Activated CD4-positive, alpha-beta T cell treated with anti-CD3 and anti-CD28 coated beads for 48 hours (primary cell): ENCODE data around the gene LCE1C.

Source experiments
- DNase-seq: peaks from one replicate; pipeline ENCODE4 v3.0.0-alpha.2; 2020

The LCE1C gene

DNA sequence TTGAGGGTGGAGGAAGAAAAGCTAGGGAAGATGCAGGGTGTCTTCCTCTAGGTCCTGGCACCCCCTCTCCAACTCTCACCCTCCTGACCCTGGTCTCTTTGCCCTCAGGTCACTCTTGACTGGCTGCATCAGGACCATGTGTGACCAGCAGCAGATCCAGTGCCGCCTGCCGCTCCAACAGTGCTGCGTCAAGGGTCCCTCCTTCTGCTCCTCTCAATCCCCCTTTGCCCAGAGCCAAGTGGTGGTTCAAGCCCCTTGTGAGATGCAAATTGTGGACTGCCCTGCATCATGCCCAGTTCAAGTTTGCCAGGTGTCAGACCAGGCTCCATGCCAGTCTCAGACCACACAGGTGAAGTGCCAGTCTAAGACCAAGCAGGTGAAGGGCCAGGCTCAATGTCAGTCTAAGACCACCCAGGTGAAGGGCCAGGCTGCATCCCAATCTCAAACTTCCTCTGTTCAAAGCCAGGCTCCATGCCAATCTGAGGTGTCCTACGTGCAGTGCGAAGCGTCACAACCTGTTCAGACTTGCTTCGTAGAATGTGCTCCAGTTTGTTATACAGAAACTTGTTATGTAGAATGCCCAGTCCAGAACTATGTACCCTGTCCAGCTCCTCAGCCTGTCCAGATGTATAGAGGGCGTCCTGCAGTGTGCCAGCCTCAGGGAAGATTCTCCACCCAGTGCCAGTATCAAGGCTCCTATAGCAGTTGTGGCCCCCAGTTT is 46.8 kb downstream of the LCE1C start:
- no peak for DNase-seq

DNA sequence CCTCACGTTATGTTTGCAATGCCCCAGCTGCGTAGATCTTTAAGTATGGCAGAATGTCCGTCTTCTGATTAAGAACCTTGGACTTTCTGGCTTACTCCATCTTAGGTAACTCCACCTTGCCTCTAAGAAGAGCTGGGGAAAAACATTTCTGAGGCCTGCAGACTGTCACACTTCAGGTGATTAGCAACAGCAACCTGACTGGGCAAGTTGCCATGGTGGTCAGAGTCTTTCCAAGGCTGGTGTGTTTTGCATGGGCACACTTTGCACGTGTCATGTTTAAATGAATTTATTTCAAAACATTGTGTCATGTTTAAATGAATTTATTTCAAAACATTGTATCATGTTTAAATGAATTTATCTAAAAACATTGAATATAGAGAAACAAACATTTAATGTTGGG is 47.8 kb downstream of the LCE1C start:
- no peak for DNase-seq

DNA sequence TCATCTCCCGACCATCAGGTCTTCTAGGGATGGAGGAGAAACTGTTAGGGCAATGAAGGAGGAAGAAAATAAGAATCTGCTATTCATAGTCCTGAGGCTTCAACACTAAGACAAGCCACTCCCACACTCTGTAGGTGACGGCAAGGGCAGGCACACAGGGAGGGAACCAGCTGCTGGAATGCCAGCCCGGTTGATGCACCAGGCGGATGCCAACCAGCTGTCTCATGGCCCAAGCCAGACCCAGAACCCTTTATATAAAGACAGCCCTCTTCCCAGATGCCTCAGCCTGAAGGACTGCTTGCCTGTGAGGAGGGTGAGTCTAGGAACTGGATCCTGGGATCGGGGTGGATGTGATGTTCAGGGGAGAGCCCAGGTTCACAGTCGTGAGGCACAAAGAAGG is 48.7 kb downstream of the LCE1C start, which contains the start of gene KPRP:
TSS of gene KPRP (plus strand) at position 279 of the 400 bp plus-strand sequence. CDS start 1,564 bp downstream, outside the sequence.
- DNase-seq = no peak

DNA sequence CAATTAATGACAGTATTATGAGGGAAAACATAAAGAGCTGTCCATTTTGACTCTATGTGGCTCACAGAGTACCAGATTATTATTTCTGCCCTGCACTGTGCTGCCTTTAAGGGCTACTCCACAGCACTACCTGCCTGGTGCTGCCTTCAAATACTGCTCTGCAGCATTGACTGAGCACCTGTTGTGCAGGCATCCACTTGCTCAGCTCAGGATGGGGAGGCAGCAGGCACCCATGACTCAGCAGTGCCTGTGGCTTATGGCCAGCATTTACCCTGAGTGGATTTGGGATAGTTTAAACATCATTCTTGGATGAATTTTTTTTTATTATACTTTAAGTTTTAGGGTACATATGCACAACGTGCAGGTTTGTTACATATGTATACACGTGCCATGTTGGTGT is 49.6 kb downstream of the LCE1C start:
- no peak for DNase-seq
